GM18867 (cell line): ENCODE results near the gene KIR2DL1.
"Not testable (repeated sequence)": the region's sequence is repeated elsewhere in the genome, so short reads cannot be mapped to it uniquely, and the experiment has no call there.

Source experiments
- ATAC-seq: cut with Tn5 transposase; IDR thresholded peaks from one replicate; pipeline ENCODE4 v1.9.1; 2021; ENCODE audit warnings: mild to moderate bottlenecking, moderate library complexity; ENCODE audit not compliant: unreplicated experiment

The KIR2DL1 gene

GRCh38 chr19:54769646-54770045 is at the start of gene KIR2DL1:
TSS of gene KIR2DL1 (plus strand) at chr19:54769793. CDS start at chr19:54769851, 58 bp downstream.
- not testable (repeated sequence) for ATAC-seq

GRCh38 chr19:54724142-54724541 is 45.5 kb upstream of the KIR2DL1 start, which contains the start of gene KIR3DL3:
TSS of gene KIR3DL3 (plus strand) at chr19:54724442. CDS start at chr19:54724497, 55 bp downstream.
- ATAC-seq = no peak

GRCh38 chr19:54724644-54725043 is 44.9 kb upstream of the KIR2DL1 start:
- no peak for ATAC-seq

GRCh38 chr19:54725321-54725720 is 44.3 kb upstream of the KIR2DL1 start:
- ATAC-seq = no peak

GRCh38 chr19:54727562-54727961 is 42.0 kb upstream of the KIR2DL1 start:
- no peak for ATAC-seq

- no peak for ATAC-seq
Measured at GRCh38 chr19:54728167-54728566, 41.4 kb upstream of the KIR2DL1 start.

- no peak for ATAC-seq
Measured at GRCh38 chr19:54729416-54730188, 40.0 kb upstream of the KIR2DL1 start.

GRCh38 chr19:54731191-54731590 is 38.4 kb upstream of the KIR2DL1 start:
- ATAC-seq = no peak

- not testable (repeated sequence) for ATAC-seq
Measured at GRCh38 chr19:54738306-54738705, 31.3 kb upstream of the KIR2DL1 start, which contains the start of gene KIR2DL3. TSS of gene KIR2DL3 (plus strand) at chr19:54738513. CDS start at chr19:54738546, 33 bp downstream.

- ATAC-seq = no peak
Measured at GRCh38 chr19:54738715-54739114, 30.9 kb upstream of the KIR2DL1 start.

- no peak for ATAC-seq
Measured at GRCh38 chr19:54739587-54740497, 29.8 kb upstream of the KIR2DL1 start.

GRCh38 chr19:54741950-54742349 is 27.6 kb upstream of the KIR2DL1 start:
- ATAC-seq = not testable (repeated sequence)

- not testable (repeated sequence) for ATAC-seq
Measured at GRCh38 chr19:54744080-54744479, 25.5 kb upstream of the KIR2DL1 start.

GRCh38 chr19:54747614-54748322 is 21.8 kb upstream of the KIR2DL1 start:
- not testable (repeated sequence) for ATAC-seq

- not testable (repeated sequence) for ATAC-seq
Measured at GRCh38 chr19:54750276-54750675, 19.3 kb upstream of the KIR2DL1 start.

- not testable (repeated sequence) for ATAC-seq
Measured at GRCh38 chr19:54756204-54757110, 13.1 kb upstream of the KIR2DL1 start.

- not testable (repeated sequence) for ATAC-seq
Measured at GRCh38 chr19:54758577-54758976, 11.0 kb upstream of the KIR2DL1 start.

GRCh38 chr19:54764219-54764618 is 5.4 kb upstream of the KIR2DL1 start:
- not testable (repeated sequence) for ATAC-seq

GRCh38 chr19:54766464-54766863 is 3.1 kb upstream of the KIR2DL1 start:
- ATAC-seq = not testable (repeated sequence)

GRCh38 chr19:54770511-54770910 is 918 bp downstream of the KIR2DL1 start:
- ATAC-seq = not testable (repeated sequence)
